ENCODE results near the gene ACIN1. TPM values are rescaled to one million over a fixed set of nuclear protein-coding genes. Genes with fewer than 3 reads are reported as not detected.

Gene ACIN1
- total RNA-seq, 1 donor from 2014 or later: 263 TPM

- no peak within 1 kb of the TSS for H3K4me3 Mint-ChIP-seq
- no peaks in the 10 kb centered on the region for H3K9me3 Mint-ChIP-seq
- H3K4me1 Mint-ChIP-seq: peaks cover 7% of the 10 kb centered on the region
- peaks cover 3% of the 10 kb centered on the region for H3K36me3 Mint-ChIP-seq (ENCODE audit: low read depth)
- intact Hi-C loops (cut with micrococcal nuclease): no loop called here
- TF ChIP-seq CTCF (IDR thresholded peaks at IDR 0.05): no peak
- ATAC-seq (ENCODE audit: low read depth) (no peak), DNase-seq (no peak)
- H3K27me3 Mint-ChIP-seq: no peaks in the 10 kb centered on the region
- H3K27ac Mint-ChIP-seq: no peak within 1 kb of the TSS
- ChIA-PET POLR2A (no interaction called here), CTCF (interaction anchor here (0.6 kb wide), 1 partner anchor 34 kb away, joined by 3 read pairs; no protein-coding TSS in a partner anchor)
Observed at GRCh38 chr14:23104591-23105347, 9.8 kb upstream of the ACIN1 start, which contains the start of gene CIROP. Gene CIROP (minus strand): TSS chr14:23104989. CDS start chr14:23104920, 69 bp downstream.

GRCh38 chr14:23104070-23104590 is 9.2 kb upstream of the ACIN1 start:
- Mint-ChIP-seq H3K9me3 (no peaks in the 10 kb centered on the region), H3K36me3 (ENCODE audit: low read depth) (peaks cover 6% of the 10 kb centered on the region), H3K27me3 (no peaks in the 10 kb centered on the region), H3K27ac (no peak overlapping the region), H3K4me3 (no peak overlapping the region), H3K4me1 (peaks cover 8% of the 10 kb centered on the region)
- ATAC-seq (ENCODE audit: low read depth) (no peak), DNase-seq (no peak)
- intact Hi-C loops (cut with micrococcal nuclease): no loop called here
- no peak for TF ChIP-seq CTCF (IDR thresholded peaks at IDR 0.05)
- ChIA-PET POLR2A (no interaction called here), CTCF (no interaction called here)

- ChIA-PET POLR2A (no interaction called here), CTCF (no interaction called here)
- Mint-ChIP-seq H3K27ac (no peak overlapping the region), H3K36me3 (ENCODE audit: low read depth) (peaks cover 11% of the 10 kb centered on the region), H3K4me1 (peaks cover 9% of the 10 kb centered on the region), H3K4me3 (no peak overlapping the region), H3K27me3 (no peaks in the 10 kb centered on the region), H3K9me3 (no peaks in the 10 kb centered on the region)
- ATAC-seq (ENCODE audit: low read depth): no peak
- no peak for DNase-seq
- TF ChIP-seq CTCF (IDR thresholded peaks at IDR 0.05): no peak
- intact Hi-C loops (cut with micrococcal nuclease): no loop called here
Observed at GRCh38 chr14:23103581-23103980, 8.6 kb upstream of the ACIN1 start.

- Mint-ChIP-seq H3K27ac (no peak overlapping the region), H3K27me3 (no peaks in the 10 kb centered on the region), H3K4me3 (no peak overlapping the region), H3K36me3 (ENCODE audit: low read depth) (peaks cover 18% of the 10 kb centered on the region), H3K9me3 (no peaks in the 10 kb centered on the region), H3K4me1 (peaks cover 9% of the 10 kb centered on the region)
- ChIA-PET POLR2A (no interaction called here), CTCF (no interaction called here)
- ATAC-seq (ENCODE audit: low read depth): no peak
- no peak for DNase-seq
- intact Hi-C loops (cut with micrococcal nuclease): no loop called here
- TF ChIP-seq CTCF (IDR thresholded peaks at IDR 0.05): no peak
Observed at GRCh38 chr14:23102801-23103200, 7.9 kb upstream of the ACIN1 start.

- Mint-ChIP-seq H3K36me3 (ENCODE audit: low read depth) (peaks cover 25% of the 10 kb centered on the region), H3K27ac (no peak overlapping the region), H3K9me3 (no peaks in the 10 kb centered on the region), H3K4me1 (peaks cover 16% of the 10 kb centered on the region), H3K27me3 (no peaks in the 10 kb centered on the region), H3K4me3 (no peak overlapping the region)
- intact Hi-C loops (cut with micrococcal nuclease): loop anchor here (2.0 kb wide), 1 partner anchor 213 kb away; no protein-coding TSS in a partner anchor
- ChIA-PET POLR2A (no interaction called here), CTCF (no interaction called here)
- ATAC-seq (ENCODE audit: low read depth) (no peak), DNase-seq (no peak)
- TF ChIP-seq CTCF (IDR thresholded peaks at IDR 0.05): no peak
Observed at GRCh38 chr14:23101986-23102625, 7.2 kb upstream of the ACIN1 start.

Data from activated B cell treated with CpG ODN at 0.5 μM for 24 hours (primary cell).